ENCODE data around the gene R3HCC1L. TPM values are rescaled to one million over a fixed set of nuclear protein-coding genes. Genes with fewer than 3 reads are reported as not detected.

R3HCC1L gene
- total and polyA plus RNA-seq, 4 donors = 9.5 to 18.6 (median 14.2) TPM

DNA sequence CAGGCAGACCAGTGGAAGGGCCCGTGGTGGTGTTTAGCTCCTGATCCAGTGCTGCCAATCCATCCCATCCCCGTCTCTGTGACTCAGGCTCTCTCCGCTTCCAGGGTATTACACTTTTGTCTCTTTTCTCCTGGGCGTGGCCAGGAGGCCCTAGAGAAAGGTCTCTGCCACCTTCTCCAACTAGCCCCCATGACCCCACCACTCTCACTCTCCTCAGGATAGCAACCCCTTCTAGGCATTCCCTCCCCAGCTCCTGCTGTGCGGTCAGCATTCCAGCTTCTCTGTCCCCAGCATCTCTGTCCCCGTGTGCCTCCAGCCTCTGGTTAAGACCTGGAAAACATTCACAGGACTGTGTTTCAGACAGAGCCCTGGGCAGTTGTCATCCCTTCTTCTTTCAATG, 36.2 kb upstream of the R3HCC1L start:
- no peaks in the 10 kb centered on the region for H3K27me3 ChIP-seq (ENCODE audit: control insufficient read depth, insufficient read depth, low read length)
- H3K9me3 ChIP-seq (ENCODE audit: control insufficient read depth, insufficient read depth, low read length) = no peaks in the 10 kb centered on the region
- H3K4me1 ChIP-seq (ENCODE audit: control insufficient read depth, insufficient read depth, low read length) = peaks cover 8% of the 10 kb centered on the region
- 71% methylated on average over 6 of the region's 6 CpGs for WGBS (ENCODE audit: insufficient coverage)
- DNase-seq (ENCODE audit: low read depth in 4 of 6, low spot score in 6 of 6) = no peak
- no peaks in the 10 kb centered on the region for H3K36me3 ChIP-seq (ENCODE audit: control insufficient read depth, insufficient read depth, low read length)
- no peak overlapping the region for H3K27ac ChIP-seq (ENCODE audit: low read depth, low read length)
- no peak overlapping the region for H3K4me3 ChIP-seq (ENCODE audit: low read depth, low read length)

DNA sequence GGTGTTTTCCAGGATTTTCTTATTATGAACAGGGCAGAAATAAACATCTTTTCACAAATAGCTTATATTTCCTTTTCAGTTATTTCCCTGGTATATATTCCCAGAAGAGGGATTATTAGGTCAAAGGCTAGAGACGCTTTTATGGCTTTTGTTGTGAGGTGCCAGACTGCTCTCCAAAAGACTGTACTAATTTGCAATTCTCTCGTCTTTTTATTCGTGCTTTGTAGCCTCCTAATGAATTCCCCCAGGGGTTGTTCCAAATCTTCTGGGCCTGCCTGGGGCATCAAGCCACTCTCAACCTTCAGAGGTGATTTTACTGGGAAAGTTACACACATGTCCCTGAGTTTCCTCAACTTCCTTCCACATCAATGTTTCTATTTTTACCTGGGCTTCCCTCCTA, 34.0 kb upstream of the R3HCC1L start:
- Histone ChIP-seq H3K27me3 (ENCODE audit: control insufficient read depth, insufficient read depth, low read length) (no peaks in the 10 kb centered on the region), H3K9me3 (ENCODE audit: control insufficient read depth, insufficient read depth, low read length) (no peaks in the 10 kb centered on the region), H3K4me1 (ENCODE audit: control insufficient read depth, insufficient read depth, low read length) (peaks cover 8% of the 10 kb centered on the region), H3K4me3 (ENCODE audit: low read depth, low read length) (no peak overlapping the region), H3K27ac (ENCODE audit: low read depth, low read length) (no peak overlapping the region), H3K36me3 (ENCODE audit: control insufficient read depth, insufficient read depth, low read length) (no peaks in the 10 kb centered on the region)
- DNase-seq (ENCODE audit: low read depth in 4 of 6, low spot score in 6 of 6) = no peak
- 21% methylated on average over 2 of the region's 3 CpGs for WGBS (ENCODE audit: insufficient coverage)

DNA sequence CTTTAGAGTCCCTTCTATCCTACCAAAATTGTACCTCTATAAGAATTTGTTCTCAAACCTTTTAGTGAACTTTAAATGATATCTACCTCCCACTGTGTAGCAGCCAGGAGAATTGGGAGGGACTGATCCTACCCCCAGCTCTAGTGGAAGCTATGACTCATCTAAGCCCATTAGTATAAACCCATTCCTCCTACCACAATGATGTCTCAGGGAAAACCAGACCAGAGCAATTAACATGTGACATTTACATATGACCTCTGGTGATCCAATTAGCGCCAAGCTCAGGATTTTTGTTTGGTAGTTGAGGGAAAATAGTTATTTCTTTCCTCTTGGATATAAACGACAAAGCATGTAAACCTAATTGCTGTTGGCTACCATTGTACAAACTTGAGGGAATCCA, 33.1 kb upstream of the R3HCC1L start:
- Histone ChIP-seq H3K4me1 (ENCODE audit: control insufficient read depth, insufficient read depth, low read length) (peaks cover 8% of the 10 kb centered on the region), H3K4me3 (ENCODE audit: low read depth, low read length) (no peak overlapping the region), H3K36me3 (ENCODE audit: control insufficient read depth, insufficient read depth, low read length) (no peaks in the 10 kb centered on the region), H3K9me3 (ENCODE audit: control insufficient read depth, insufficient read depth, low read length) (no peaks in the 10 kb centered on the region), H3K27me3 (ENCODE audit: control insufficient read depth, insufficient read depth, low read length) (no peaks in the 10 kb centered on the region), H3K27ac (ENCODE audit: low read depth, low read length) (no peak overlapping the region)
- no CpG with 5 or more reads among the region's 2 CpGs for WGBS (ENCODE audit: insufficient coverage)
- no peak for DNase-seq (ENCODE audit: low read depth in 4 of 6, low spot score in 6 of 6)

DNA sequence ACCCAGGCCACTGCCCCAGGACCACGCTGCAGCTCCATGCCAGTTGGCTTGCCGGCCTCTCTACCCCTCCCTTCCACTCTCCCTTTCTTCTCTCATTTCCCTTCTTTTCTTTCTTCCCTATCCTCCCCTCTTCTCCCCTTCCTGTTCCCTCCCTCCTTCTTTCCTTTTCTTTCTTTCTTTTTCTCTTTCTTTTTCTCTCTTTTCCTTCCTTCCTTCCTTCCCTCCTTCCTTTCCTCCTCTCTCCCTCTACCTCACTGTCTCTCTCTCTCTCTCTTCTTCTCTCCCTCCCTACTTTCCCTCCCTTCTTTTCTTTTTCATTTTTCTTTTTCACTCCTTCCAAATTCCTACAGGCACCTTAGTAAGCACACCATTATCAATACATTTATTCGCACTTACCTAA, 30.3 kb upstream of the R3HCC1L start:
- Histone ChIP-seq H3K4me1 (ENCODE audit: control insufficient read depth, insufficient read depth, low read length) (no peaks in the 10 kb centered on the region), H3K4me3 (ENCODE audit: low read depth, low read length) (no peak overlapping the region), H3K27ac (ENCODE audit: low read depth, low read length) (no peak overlapping the region), H3K36me3 (ENCODE audit: control insufficient read depth, insufficient read depth, low read length) (no peaks in the 10 kb centered on the region), H3K27me3 (ENCODE audit: control insufficient read depth, insufficient read depth, low read length) (no peaks in the 10 kb centered on the region), H3K9me3 (ENCODE audit: control insufficient read depth, insufficient read depth, low read length) (no peaks in the 10 kb centered on the region)
- WGBS (ENCODE audit: insufficient coverage) = 83% methylated on average over 3 of the region's 3 CpGs
- DNase-seq (ENCODE audit: low read depth in 4 of 6, low spot score in 6 of 6) = no peak

DNA sequence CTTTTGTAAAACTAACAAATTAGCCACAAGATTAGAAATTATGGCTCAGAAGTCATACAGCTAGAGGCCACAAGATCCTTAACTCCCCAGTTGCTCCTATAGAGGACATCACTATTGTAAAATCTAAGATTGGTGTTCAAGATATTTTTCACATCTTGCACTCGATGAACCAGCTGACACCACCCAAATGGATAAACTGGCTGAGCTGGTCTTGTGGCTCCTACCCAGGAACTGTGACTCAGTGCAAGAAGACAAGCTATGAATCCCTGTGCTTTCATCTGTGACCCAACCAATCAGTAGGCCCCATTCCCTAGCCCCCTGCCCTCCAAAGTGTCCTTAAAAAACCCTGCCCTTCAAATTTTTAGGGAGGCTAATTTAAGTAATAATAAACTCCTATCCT, 27.9 kb upstream of the R3HCC1L start:
- Histone ChIP-seq H3K27me3 (ENCODE audit: control insufficient read depth, insufficient read depth, low read length) (no peaks in the 10 kb centered on the region), H3K9me3 (ENCODE audit: control insufficient read depth, insufficient read depth, low read length) (no peaks in the 10 kb centered on the region), H3K36me3 (ENCODE audit: control insufficient read depth, insufficient read depth, low read length) (no peaks in the 10 kb centered on the region), H3K27ac (ENCODE audit: low read depth, low read length) (no peak overlapping the region), H3K4me1 (ENCODE audit: control insufficient read depth, insufficient read depth, low read length) (no peaks in the 10 kb centered on the region), H3K4me3 (ENCODE audit: low read depth, low read length) (no peak overlapping the region)
- 100% methylated on average over 1 of the region's 1 CpG for WGBS (ENCODE audit: insufficient coverage)
- DNase-seq (ENCODE audit: low read depth in 4 of 6, low spot score in 6 of 6) = no peak

DNA sequence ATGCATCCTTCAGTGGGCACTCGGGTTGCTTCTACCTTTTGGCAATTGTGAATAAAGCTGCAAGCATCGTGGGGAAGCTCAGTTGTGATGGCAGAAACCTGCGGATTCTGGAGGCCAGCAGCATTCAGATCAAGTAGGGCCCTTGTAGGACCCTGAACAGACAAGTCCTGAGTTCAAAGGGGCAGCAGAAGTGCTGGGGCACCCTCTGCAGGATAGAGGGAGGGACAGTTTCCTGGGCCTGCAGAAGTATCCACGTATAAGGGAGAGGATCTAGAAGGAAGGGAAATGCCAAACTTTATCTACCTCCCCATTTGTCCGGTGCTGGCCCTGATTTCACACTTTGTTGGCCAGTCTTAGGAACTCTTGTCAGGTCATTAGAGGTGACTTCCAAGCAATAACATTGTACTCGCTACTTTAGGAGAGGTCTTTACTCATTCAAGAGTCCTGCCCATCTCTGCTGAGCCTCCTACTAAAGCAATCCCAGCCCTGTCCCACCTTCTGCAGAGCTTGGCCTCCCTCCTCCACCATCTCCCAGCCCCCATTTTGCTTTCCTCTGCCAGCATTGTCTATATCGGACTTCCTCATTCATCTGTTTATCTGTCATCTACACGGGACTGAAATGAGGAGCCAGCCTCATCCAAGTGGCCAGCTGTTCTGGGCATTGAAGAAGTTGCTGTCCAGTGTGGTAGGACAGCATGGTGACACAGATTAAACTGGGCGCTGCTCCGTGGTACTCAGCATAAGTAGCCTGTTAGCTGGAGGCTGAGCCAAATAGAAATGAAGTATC, 26.6 kb upstream of the R3HCC1L start:
- no peaks in the 10 kb centered on the region for H3K9me3 ChIP-seq (ENCODE audit: control insufficient read depth, insufficient read depth, low read length)
- no peaks in the 10 kb centered on the region for H3K27me3 ChIP-seq (ENCODE audit: control insufficient read depth, insufficient read depth, low read length)
- H3K36me3 ChIP-seq (ENCODE audit: control insufficient read depth, insufficient read depth, low read length) = no peaks in the 10 kb centered on the region
- H3K4me1 ChIP-seq (ENCODE audit: control insufficient read depth, insufficient read depth, low read length) = no peaks in the 10 kb centered on the region
- H3K27ac ChIP-seq (ENCODE audit: low read depth, low read length) = no peak overlapping the region
- WGBS (ENCODE audit: insufficient coverage) = 82% methylated on average over 8 of the region's 10 CpGs
- DNase-seq (ENCODE audit: low read depth in 4 of 6, low spot score in 6 of 6) = no peak
- no peak overlapping the region for H3K4me3 ChIP-seq (ENCODE audit: low read depth, low read length)

DNA sequence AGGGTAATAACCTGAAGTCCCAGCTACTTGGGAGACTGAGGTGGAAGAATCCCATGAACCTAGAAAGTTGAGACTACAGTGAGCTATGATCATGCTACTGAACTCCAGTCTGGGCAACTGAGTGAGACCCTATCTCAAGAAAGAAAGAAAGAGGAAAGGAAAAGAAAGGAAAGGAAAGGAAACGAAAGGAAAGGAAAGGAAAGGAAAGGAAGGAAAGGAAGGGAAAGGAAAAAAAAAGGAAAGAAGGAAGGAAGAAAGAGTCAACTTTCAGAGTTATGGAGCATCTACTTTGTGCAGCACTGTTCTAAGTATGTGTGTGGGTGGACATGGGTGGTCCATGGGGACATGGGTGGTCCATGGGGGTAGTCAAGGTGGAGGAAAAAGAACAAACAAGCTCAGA, 24.1 kb upstream of the R3HCC1L start:
- no peaks in the 10 kb centered on the region for H3K36me3 ChIP-seq (ENCODE audit: control insufficient read depth, insufficient read depth, low read length)
- no peaks in the 10 kb centered on the region for H3K9me3 ChIP-seq (ENCODE audit: control insufficient read depth, insufficient read depth, low read length)
- peaks cover 2% of the 10 kb centered on the region for H3K27me3 ChIP-seq (ENCODE audit: control insufficient read depth, insufficient read depth, low read length)
- no peak overlapping the region for H3K27ac ChIP-seq (ENCODE audit: low read depth, low read length)
- no peaks in the 10 kb centered on the region for H3K4me1 ChIP-seq (ENCODE audit: control insufficient read depth, insufficient read depth, low read length)
- DNase-seq (ENCODE audit: low read depth in 4 of 6, low spot score in 6 of 6) = no peak
- H3K4me3 ChIP-seq (ENCODE audit: low read depth, low read length) = no peak overlapping the region
- 83% methylated on average over 1 of the region's 1 CpG for WGBS (ENCODE audit: insufficient coverage)

DNA sequence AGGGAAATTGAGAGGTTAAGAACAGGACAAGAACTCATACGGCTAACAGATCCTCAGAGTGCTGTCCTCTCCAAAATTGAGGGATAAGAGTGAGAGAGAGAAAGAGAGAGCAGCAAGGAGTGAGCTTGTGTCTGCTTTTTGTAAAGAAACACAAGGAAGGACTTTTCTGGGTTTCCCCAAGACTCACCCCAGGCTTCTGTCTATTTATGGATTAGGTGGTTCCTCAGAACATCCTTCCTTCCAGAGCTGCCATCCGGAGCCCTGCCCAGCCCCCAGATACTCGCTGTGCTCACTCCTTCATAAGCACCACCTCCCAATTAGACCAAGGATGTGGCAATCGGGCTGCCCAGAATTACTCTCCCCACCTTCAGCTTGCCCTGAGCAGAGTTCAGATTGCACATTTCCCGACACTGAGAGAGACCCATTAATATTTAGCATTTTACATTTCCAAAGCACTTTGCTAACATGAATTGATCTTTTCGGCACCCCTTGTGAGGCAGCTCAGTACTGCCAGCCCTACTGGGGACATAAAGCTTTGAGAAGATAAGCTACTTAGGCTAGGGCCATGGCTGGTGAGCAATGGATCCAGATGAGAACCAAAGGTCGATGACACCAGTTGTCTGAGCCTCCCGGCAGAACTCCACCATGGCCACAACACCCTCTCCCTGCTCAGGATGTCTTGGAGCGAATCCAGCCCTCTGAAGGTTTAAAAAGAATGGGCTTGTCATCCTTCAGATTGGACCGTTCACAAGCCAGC, 19.2 kb upstream of the R3HCC1L start:
- H3K4me3 ChIP-seq (ENCODE audit: low read depth, low read length) = no peak overlapping the region
- no peaks in the 10 kb centered on the region for H3K9me3 ChIP-seq (ENCODE audit: control insufficient read depth, insufficient read depth, low read length)
- WGBS (ENCODE audit: insufficient coverage) = 73% methylated on average over 8 of the region's 10 CpGs
- DNase-seq (ENCODE audit: low read depth in 4 of 6, low spot score in 6 of 6) = no peak
- peaks cover 2% of the 10 kb centered on the region for H3K27me3 ChIP-seq (ENCODE audit: control insufficient read depth, insufficient read depth, low read length)
- no peaks in the 10 kb centered on the region for H3K4me1 ChIP-seq (ENCODE audit: control insufficient read depth, insufficient read depth, low read length)
- H3K36me3 ChIP-seq (ENCODE audit: control insufficient read depth, insufficient read depth, low read length) = no peaks in the 10 kb centered on the region
- H3K27ac ChIP-seq (ENCODE audit: low read depth, low read length) = no peak overlapping the region

DNA sequence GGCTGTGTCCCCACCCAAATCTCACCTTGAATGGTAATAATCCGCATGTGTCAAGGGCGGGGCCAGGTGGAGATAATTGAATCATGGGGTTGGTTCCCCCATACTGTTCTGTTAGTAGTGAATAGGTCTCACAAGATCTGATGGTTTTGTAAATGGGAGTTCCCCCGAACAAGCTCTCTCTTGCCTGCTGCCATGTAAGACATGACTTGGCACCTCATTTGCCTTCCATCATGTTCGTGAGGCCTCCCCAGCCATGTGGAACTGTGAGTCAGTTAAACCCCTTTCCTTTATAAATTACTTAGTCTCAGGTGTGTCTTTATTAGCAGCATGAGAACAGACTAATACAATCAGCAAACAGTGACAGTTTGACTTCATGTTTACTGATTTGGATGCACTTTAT, 14.6 kb upstream of the R3HCC1L start:
- 90% methylated on average over 2 of the region's 4 CpGs for WGBS (ENCODE audit: insufficient coverage)
- Histone ChIP-seq H3K36me3 (ENCODE audit: control insufficient read depth, insufficient read depth, low read length) (no peaks in the 10 kb centered on the region), H3K27ac (ENCODE audit: low read depth, low read length) (no peak overlapping the region), H3K27me3 (ENCODE audit: control insufficient read depth, insufficient read depth, low read length) (no peaks in the 10 kb centered on the region), H3K9me3 (ENCODE audit: control insufficient read depth, insufficient read depth, low read length) (peaks cover 2% of the 10 kb centered on the region), H3K4me1 (ENCODE audit: control insufficient read depth, insufficient read depth, low read length) (no peaks in the 10 kb centered on the region), H3K4me3 (ENCODE audit: low read depth, low read length) (no peak overlapping the region)
- DNase-seq (ENCODE audit: low read depth in 4 of 6, low spot score in 6 of 6) = no peak
